Thymus (tissue), 11 donors: Measurements from ENCODE around the gene MUC12. TPM values are rescaled to one million over a fixed set of nuclear protein-coding genes. Genes with fewer than 3 reads are reported as not detected.
"Not testable (repeated sequence)": the region's sequence is repeated elsewhere in the genome, so short reads cannot be mapped to it uniquely, and the experiment has no call there.

Source experiments
- DNase-seq, 9 donors: peaks; one replicate each; pipeline ENCODE4 v3.0.0-alpha.2; 2013; ENCODE audit warnings: low spot score in 9 of 9, low read depth in 6 of 9, missing footprints in 1 of 9
- H3K27ac ChIP-seq, 2 donors: one replicate each; pipeline ENCODE4 v1.5.1; 2013; ENCODE audit warnings: control low read depth in 1 of 2, low read depth in 1 of 2, low read length in 1 of 2, mild to moderate bottlenecking in 1 of 2, moderate library complexity in 1 of 2
- H3K27me3 ChIP-seq, 2 donors: one replicate each; pipeline ENCODE4 v1.5.1; 2013; ENCODE audit warnings: low read length in 1 of 2; ENCODE audit not compliant: control insufficient read depth in 2 of 2, insufficient read depth in 1 of 2
- H3K36me3 ChIP-seq, 2 donors: one replicate each; pipeline ENCODE4 v1.5.1; 2013; ENCODE audit warnings: low read length in 1 of 2, mild to moderate bottlenecking in 1 of 2, moderate library complexity in 1 of 2; ENCODE audit not compliant: control insufficient read depth in 2 of 2, insufficient read depth in 2 of 2
- H3K4me1 ChIP-seq, 2 donors: one replicate each; pipeline ENCODE4 v1.5.1; 2013; ENCODE audit warnings: low read length in 2 of 2; ENCODE audit not compliant: control insufficient read depth in 2 of 2, insufficient read depth in 2 of 2
- H3K4me3 ChIP-seq, 2 donors: one replicate each; pipeline ENCODE4 v1.5.1; 2013; ENCODE audit warnings: low read length in 2 of 2, control low read depth in 1 of 2, mild to moderate bottlenecking in 1 of 2
- H3K9me3 ChIP-seq, 2 donors: one replicate each; pipeline ENCODE4 v1.5.1; 2013; ENCODE audit warnings: low read length in 1 of 2, mild to moderate bottlenecking in 1 of 2; ENCODE audit not compliant: control insufficient read depth in 2 of 2, insufficient read depth in 1 of 2
- WGBS: extraction: QIAGEN DNeasy Blood & Tissue Kit; methylation state at CpG from one replicate; pipeline ENCODE4 v1.1.7; 2013; 5-methylcytosine and 5-hydroxymethylcytosine counted together
- polyA plus RNA-seq: library from polyadenylated mRNA; stranded (reverse); fragments of 200-250 nt; gene quantifications from one replicate; pipeline ENCODE4 v1.2.3, GENCODE V29; 2013
- total RNA-seq: library from RNA; stranded (reverse); fragments of 120-200 nt; gene quantifications from one replicate; pipeline ENCODE4 v1.2.4, GENCODE V29; 2013
- donor health status: healthy.

Gene MUC12
- total and polyA plus RNA-seq, 2 donors, result 0.57 to 1.4 TPM

GRCh38 chr7:100974021-100974420 lies 4.7 kb downstream of the MUC12 start:
- no peak overlapping the region for H3K4me3 ChIP-seq
- H3K9me3 ChIP-seq, result no peaks in the 10 kb centered on the region
- DNase-seq, result no peak
- peaks cover 0 to 26% of the 10 kb centered on the region in 2 donors for H3K27me3 ChIP-seq
- no peaks in the 10 kb centered on the region for H3K36me3 ChIP-seq
- 91% methylated on average over 2 of the region's 2 CpGs for WGBS
- no peak overlapping the region for H3K27ac ChIP-seq
- H3K4me1 ChIP-seq, result no peaks in the 10 kb centered on the region

- no peak for DNase-seq
- Histone ChIP-seq H3K4me3 (no peak overlapping the region), H3K4me1 (no peaks in the 10 kb centered on the region), H3K27ac (no peak overlapping the region), H3K9me3 (no peaks in the 10 kb centered on the region), H3K36me3 (no peaks in the 10 kb centered on the region), H3K27me3 (peaks cover 0 to 16% of the 10 kb centered on the region in 2 donors)
- WGBS, result 69% methylated on average over 3 of the region's 3 CpGs
These were observed 6.0 kb downstream of the MUC12 start for GRCh38 chr7:100975371-100975821.

GRCh38 chr7:100978300-100978699 lies 8.9 kb downstream of the MUC12 start:
- Histone ChIP-seq H3K27me3 (peaks cover 0 to 2% of the 10 kb centered on the region in 2 donors), H3K4me1 (no peaks in the 10 kb centered on the region), H3K27ac (no peak overlapping the region), H3K4me3 (no peak overlapping the region), H3K36me3 (no peaks in the 10 kb centered on the region), H3K9me3 (no peaks in the 10 kb centered on the region)
- 90% methylated on average over 4 of the region's 4 CpGs for WGBS
- DNase-seq, result no peak

- Histone ChIP-seq H3K9me3 (no peaks in the 10 kb centered on the region), H3K4me1 (no peaks in the 10 kb centered on the region), H3K36me3 (no peaks in the 10 kb centered on the region), H3K27ac (no peak overlapping the region), H3K27me3 (no peaks in the 10 kb centered on the region), H3K4me3 (no peak overlapping the region)
- DNase-seq, result no peak
- 80% methylated on average over 8 of the region's 8 CpGs for WGBS
These were observed 14.3 kb downstream of the MUC12 start for GRCh38 chr7:100983451-100984187.

GRCh38 chr7:100984241-100984918 lies 15.0 kb downstream of the MUC12 start:
- H3K27me3 ChIP-seq, H3K4me3 ChIP-seq, DNase-seq, H3K36me3 ChIP-seq, H3K9me3 ChIP-seq, H3K4me1 ChIP-seq, H3K27ac ChIP-seq: not testable (repeated sequence)
- 79% methylated on average over 14 of the region's 14 CpGs for WGBS

GRCh38 chr7:100985033-100985797 lies 15.8 kb downstream of the MUC12 start:
- H3K9me3 ChIP-seq, H3K4me1 ChIP-seq, H3K4me3 ChIP-seq, H3K27me3 ChIP-seq, DNase-seq, H3K36me3 ChIP-seq, H3K27ac ChIP-seq: not testable (repeated sequence)
- 81% methylated on average over 4 of the region's 4 CpGs for WGBS

GRCh38 chr7:100991631-100992030 lies 22.3 kb downstream of the MUC12 start:
- WGBS, result 96% methylated on average over 9 of the region's 9 CpGs

GRCh38 chr7:100992280-100992679 lies 22.9 kb downstream of the MUC12 start:
- not testable (repeated sequence) for H3K27me3 ChIP-seq, H3K9me3 ChIP-seq, H3K27ac ChIP-seq, H3K36me3 ChIP-seq, H3K4me1 ChIP-seq, H3K4me3 ChIP-seq, DNase-seq
- 93% methylated on average over 11 of the region's 12 CpGs for WGBS

More at GRCh38 chr7:100991631-100992030, 22.3 kb downstream of the MUC12 start:
- H3K36me3 ChIP-seq, result no peaks in the 10 kb centered on the region
- no peaks in the 10 kb centered on the region for H3K4me1 ChIP-seq
- no peak overlapping the region for H3K27ac ChIP-seq
- H3K9me3 ChIP-seq, result peaks cover 0 to 5% of the 10 kb centered on the region in 2 donors
- no peak for DNase-seq
- H3K4me3 ChIP-seq, result no peak overlapping the region
- no peaks in the 10 kb centered on the region for H3K27me3 ChIP-seq

- H3K36me3 ChIP-seq, H3K27me3 ChIP-seq, H3K4me1 ChIP-seq, H3K9me3 ChIP-seq, H3K4me3 ChIP-seq, DNase-seq, H3K27ac ChIP-seq: not testable (repeated sequence)
- WGBS, result no CpG with 5 or more reads among the region's 9 CpGs
These were observed 25.3 kb downstream of the MUC12 start for GRCh38 chr7:100994671-100995070.
